ENCODE measurements around the gene NOC4L. TPM values are rescaled to one million over a fixed set of nuclear protein-coding genes. Genes with fewer than 3 reads are reported as not detected.

NOC4L gene
- total RNA-seq, 1 experiment from 2014 or later = 41.4 TPM

- DNase-seq (ENCODE audit: low spot score) (no peak), ATAC-seq (no peak)
- Mint-ChIP-seq H3K4me1 (no peaks in the 10 kb centered on the region), H3K36me3 (no peaks in the 10 kb centered on the region), H3K9me3 (peaks cover 15% of the 10 kb centered on the region), H3K27ac (no peak overlapping the region), H3K27me3 (ENCODE audit: low read depth) (peaks cover 20% of the 10 kb centered on the region), H3K4me3 (no peak overlapping the region)
- ChIA-PET POLR2A (no interaction called here), CTCF (no interaction called here)
- TF ChIP-seq CREM (CRISPR knock-in tag; IDR thresholded peaks at IDR 0.05) (no peak), ETV6 (CRISPR knock-in tag; IDR thresholded peaks at IDR 0.05) (no peak), ZNF232 (CRISPR knock-in tag; IDR thresholded peaks at IDR 0.05) (no peak), GABPB1 (CRISPR knock-in tag; IDR thresholded peaks at IDR 0.05) (no peak), ZBTB43 (CRISPR knock-in tag; IDR thresholded peaks at IDR 0.05) (no peak), MXD4 (CRISPR knock-in tag; IDR thresholded peaks at IDR 0.05; ENCODE audit: borderline replicate concordance) (no peak), ZNF317 (CRISPR knock-in tag; IDR thresholded peaks at IDR 0.05; ENCODE audit: borderline replicate concordance, low read depth) (no peak), ARID4B (CRISPR knock-in tag; IDR thresholded peaks at IDR 0.05; ENCODE audit: borderline replicate concordance) (no peak), ESRRA (CRISPR knock-in tag; IDR thresholded peaks at IDR 0.05; ENCODE audit: borderline replicate concordance) (no peak), JUN (CRISPR knock-in tag; IDR thresholded peaks at IDR 0.05) (no peak)
- TF ChIP-seq, protein P1, sequence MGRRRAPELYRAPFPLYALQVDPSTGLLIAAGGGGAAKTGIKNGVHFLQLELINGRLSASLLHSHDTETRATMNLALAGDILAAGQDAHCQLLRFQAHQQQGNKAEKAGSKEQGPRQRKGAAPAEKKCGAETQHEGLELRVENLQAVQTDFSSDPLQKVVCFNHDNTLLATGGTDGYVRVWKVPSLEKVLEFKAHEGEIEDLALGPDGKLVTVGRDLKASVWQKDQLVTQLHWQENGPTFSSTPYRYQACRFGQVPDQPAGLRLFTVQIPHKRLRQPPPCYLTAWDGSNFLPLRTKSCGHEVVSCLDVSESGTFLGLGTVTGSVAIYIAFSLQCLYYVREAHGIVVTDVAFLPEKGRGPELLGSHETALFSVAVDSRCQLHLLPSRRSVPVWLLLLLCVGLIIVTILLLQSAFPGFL (CRISPR knock-in tag; IDR thresholded peaks at IDR 0.05; ENCODE audit: borderline replicate concordance) = no peak
- TF ChIP-seq, protein P2, sequence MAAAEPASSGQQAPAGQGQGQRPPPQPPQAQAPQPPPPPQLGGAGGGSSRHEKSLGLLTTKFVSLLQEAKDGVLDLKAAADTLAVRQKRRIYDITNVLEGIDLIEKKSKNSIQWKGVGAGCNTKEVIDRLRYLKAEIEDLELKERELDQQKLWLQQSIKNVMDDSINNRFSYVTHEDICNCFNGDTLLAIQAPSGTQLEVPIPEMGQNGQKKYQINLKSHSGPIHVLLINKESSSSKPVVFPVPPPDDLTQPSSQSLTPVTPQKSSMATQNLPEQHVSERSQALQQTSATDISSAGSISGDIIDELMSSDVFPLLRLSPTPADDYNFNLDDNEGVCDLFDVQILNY (CRISPR knock-in tag; IDR thresholded peaks at IDR 0.05) = no peak
- TF ChIP-seq, protein P3, sequence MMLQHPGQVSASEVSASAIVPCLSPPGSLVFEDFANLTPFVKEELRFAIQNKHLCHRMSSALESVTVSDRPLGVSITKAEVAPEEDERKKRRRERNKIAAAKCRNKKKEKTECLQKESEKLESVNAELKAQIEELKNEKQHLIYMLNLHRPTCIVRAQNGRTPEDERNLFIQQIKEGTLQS (CRISPR knock-in tag; conservative IDR thresholded peaks at IDR 0.05) = no peak
- TF ChIP-seq, protein P4, sequence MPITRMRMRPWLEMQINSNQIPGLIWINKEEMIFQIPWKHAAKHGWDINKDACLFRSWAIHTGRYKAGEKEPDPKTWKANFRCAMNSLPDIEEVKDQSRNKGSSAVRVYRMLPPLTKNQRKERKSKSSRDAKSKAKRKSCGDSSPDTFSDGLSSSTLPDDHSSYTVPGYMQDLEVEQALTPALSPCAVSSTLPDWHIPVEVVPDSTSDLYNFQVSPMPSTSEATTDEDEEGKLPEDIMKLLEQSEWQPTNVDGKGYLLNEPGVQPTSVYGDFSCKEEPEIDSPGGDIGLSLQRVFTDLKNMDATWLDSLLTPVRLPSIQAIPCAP (CRISPR knock-in tag; IDR thresholded peaks at IDR 0.05) = no peak
- TF ChIP-seq, protein P5, sequence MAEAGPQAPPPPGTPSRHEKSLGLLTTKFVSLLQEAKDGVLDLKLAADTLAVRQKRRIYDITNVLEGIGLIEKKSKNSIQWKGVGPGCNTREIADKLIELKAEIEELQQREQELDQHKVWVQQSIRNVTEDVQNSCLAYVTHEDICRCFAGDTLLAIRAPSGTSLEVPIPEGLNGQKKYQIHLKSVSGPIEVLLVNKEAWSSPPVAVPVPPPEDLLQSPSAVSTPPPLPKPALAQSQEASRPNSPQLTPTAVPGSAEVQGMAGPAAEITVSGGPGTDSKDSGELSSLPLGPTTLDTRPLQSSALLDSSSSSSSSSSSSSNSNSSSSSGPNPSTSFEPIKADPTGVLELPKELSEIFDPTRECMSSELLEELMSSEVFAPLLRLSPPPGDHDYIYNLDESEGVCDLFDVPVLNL (CRISPR knock-in tag; IDR thresholded peaks at IDR 0.05; ENCODE audit: borderline replicate concordance, low read depth) = no peak
Observed at GRCh38 chr12:132169376-132169775, 25.1 kb downstream of the NOC4L start.
